Astrocyte (in vitro differentiated cells and primary cell): ENCODE measurements around the gene CASR. TPM values are rescaled to one million over a fixed set of nuclear protein-coding genes. Genes with fewer than 3 reads are reported as not detected.

ENCODE experiments used
- DNase-seq: peaks from one replicate; pipeline ENCODE4 v3.0.0-alpha.2; 2010; ENCODE audit warnings: low read depth
- FAIRE-seq: peaks from 2 replicates; lab custom pipeline; 2011; peaks lifted over from hg19 to GRCh38; lab: Jason Lieb, UNC
- H2AFZ ChIP-seq: 2 replicates; pipeline ENCODE4 v1.6.0; 2012; ENCODE audit warnings: low read depth, low read length, inconsistent platforms
- H3K27ac ChIP-seq: 2 replicates; pipeline ENCODE4 v1.5.1; 2011; ENCODE audit warnings: low read depth, low read length, inconsistent platforms
- H3K27me3 ChIP-seq: 2 replicates; pipeline ENCODE4 v1.6.0; 2011; ENCODE audit warnings: low read length, inconsistent platforms; ENCODE audit not compliant: insufficient read depth
- H3K36me3 ChIP-seq: 2 replicates; pipeline ENCODE4 v1.5.1; 2011; ENCODE audit warnings: low read length, inconsistent platforms; ENCODE audit not compliant: insufficient read depth
- H3K4me1 ChIP-seq: 2 replicates; pipeline ENCODE4 v1.5.1; 2011; ENCODE audit warnings: low read length, inconsistent platforms; ENCODE audit not compliant: insufficient read depth
- H3K4me2 ChIP-seq: 2 replicates; pipeline ENCODE4 v1.6.0; 2012; ENCODE audit warnings: low read length, inconsistent platforms
- H3K4me3 ChIP-seq: 2 replicates; pipeline ENCODE4 v1.5.1; 2011; ENCODE audit warnings: low read depth, mild to moderate bottlenecking, low read length, inconsistent platforms; ENCODE audit not compliant: insufficient read depth
- H3K79me2 ChIP-seq: 2 replicates; pipeline ENCODE4 v1.6.0; 2012; ENCODE audit warnings: mild to moderate bottlenecking, low read length, inconsistent platforms; ENCODE audit not compliant: insufficient read depth
- H3K9ac ChIP-seq: 2 replicates; pipeline ENCODE4 v1.6.0; 2012; ENCODE audit warnings: mild to moderate bottlenecking, low read length, inconsistent platforms
- H3K9me3 ChIP-seq: 2 replicates; pipeline ENCODE4 v1.5.1; 2012; ENCODE audit warnings: low read depth, mild to moderate bottlenecking, low read length, inconsistent platforms; ENCODE audit not compliant: insufficient read depth
- H4K20me1 ChIP-seq: 2 replicates; pipeline ENCODE4 v1.6.0; 2012; ENCODE audit warnings: low read length, inconsistent platforms; ENCODE audit not compliant: insufficient read depth
- H3K27ac Mint-ChIP-seq: one replicate; pipeline ENCODE4 v1.8.0; 2021; ENCODE audit warnings: mild to moderate bottlenecking, mixed read lengths; ENCODE audit not compliant: unreplicated experiment
- H3K27me3 Mint-ChIP-seq: one replicate; pipeline ENCODE4 v1.8.0; 2021; ENCODE audit warnings: low read depth, mixed read lengths; ENCODE audit not compliant: unreplicated experiment
- H3K36me3 Mint-ChIP-seq: one replicate; pipeline ENCODE4 v1.8.0; 2021; ENCODE audit warnings: low read depth, mixed read lengths; ENCODE audit not compliant: unreplicated experiment
- H3K4me1 Mint-ChIP-seq: one replicate; pipeline ENCODE4 v1.8.0; 2021; ENCODE audit warnings: low read depth, mixed read lengths; ENCODE audit not compliant: unreplicated experiment
- H3K4me3 Mint-ChIP-seq: one replicate; pipeline ENCODE4 v1.8.0; 2021; ENCODE audit warnings: mild to moderate bottlenecking, moderate library complexity, mixed read lengths; ENCODE audit not compliant: unreplicated experiment
- H3K9me3 Mint-ChIP-seq: one replicate; pipeline ENCODE4 v1.8.0; 2021; ENCODE audit warnings: mild to moderate bottlenecking, mixed read lengths; ENCODE audit not compliant: unreplicated experiment
- EZH2 ChIP-seq: IDR thresholded peaks from 2 replicates; pipeline ENCODE4 v1.6.1; 2012; ENCODE audit warnings: mild to moderate bottlenecking, low read length, inconsistent platforms; ENCODE audit not compliant: insufficient read depth
- total RNA-seq: library from RNA; stranded (reverse); gene quantifications from 2 replicates; pipeline ENCODE4 v1.2.1, GENCODE V29; 2021
- TF ChIP-seq, protein P1 (sequence below): IDR thresholded peaks from 2 replicates; pipeline ENCODE4 v1.5.1; 2011; ENCODE audit warnings: low read depth, mild to moderate bottlenecking, inconsistent platforms, low read length, moderate library complexity; ENCODE audit not compliant: insufficient read depth

The CASR gene
- total RNA-seq, 1 donor from 2014 or later, result not detected

DNA sequence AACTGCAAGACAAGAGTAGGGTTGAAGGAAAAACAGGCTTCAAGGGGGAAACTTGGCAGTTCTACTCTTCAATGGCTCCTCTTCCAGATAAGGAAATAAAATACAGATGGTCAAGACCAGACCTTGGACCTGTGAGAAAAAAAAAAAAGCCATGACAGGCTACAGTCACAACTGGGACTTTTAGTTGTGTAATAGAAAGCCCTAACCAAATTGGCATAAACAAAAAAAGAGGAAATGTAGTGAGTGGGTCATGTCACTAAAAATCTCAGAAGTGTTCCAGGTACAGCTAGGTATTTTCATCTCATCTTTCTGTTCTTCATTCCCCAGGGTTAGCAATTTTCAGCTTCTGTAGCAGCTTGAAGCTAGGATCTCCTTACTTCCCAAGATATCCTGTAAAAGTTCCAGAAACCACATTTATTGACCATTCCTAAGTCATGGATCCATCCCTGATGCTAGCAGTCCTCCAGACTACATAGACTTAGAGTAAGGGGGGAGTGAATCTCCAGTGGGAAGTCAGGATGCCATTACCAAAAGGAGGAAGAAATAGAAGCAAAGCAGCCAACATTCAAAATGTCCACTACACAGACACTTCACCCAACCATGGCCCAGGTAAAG, 80.6 kb downstream of the CASR start:
- Histone ChIP-seq H3K27me3 (peaks cover 8% of the 10 kb centered on the region), H3K27ac (no peak overlapping the region), H3K4me3 (no peak overlapping the region), H2AFZ (no peak overlapping the region), H3K79me2 (no peaks in the 10 kb centered on the region), H3K4me2 (no peak overlapping the region), H3K9me3 (no peaks in the 10 kb centered on the region), H3K9ac (no peak overlapping the region), H3K4me1 (no peaks in the 10 kb centered on the region), H3K36me3 (no peaks in the 10 kb centered on the region), H4K20me1 (no peaks in the 10 kb centered on the region)
- Mint-ChIP-seq H3K4me1 (peaks cover 6% of the 10 kb centered on the region), H3K36me3 (no peaks in the 10 kb centered on the region), H3K27me3 (peaks cover 8% of the 10 kb centered on the region), H3K9me3 (no peaks in the 10 kb centered on the region), H3K27ac (no peak overlapping the region), H3K4me3 (no peak overlapping the region)
- FAIRE-seq (no peak), DNase-seq (no peak)
- TF ChIP-seq, protein P1, sequence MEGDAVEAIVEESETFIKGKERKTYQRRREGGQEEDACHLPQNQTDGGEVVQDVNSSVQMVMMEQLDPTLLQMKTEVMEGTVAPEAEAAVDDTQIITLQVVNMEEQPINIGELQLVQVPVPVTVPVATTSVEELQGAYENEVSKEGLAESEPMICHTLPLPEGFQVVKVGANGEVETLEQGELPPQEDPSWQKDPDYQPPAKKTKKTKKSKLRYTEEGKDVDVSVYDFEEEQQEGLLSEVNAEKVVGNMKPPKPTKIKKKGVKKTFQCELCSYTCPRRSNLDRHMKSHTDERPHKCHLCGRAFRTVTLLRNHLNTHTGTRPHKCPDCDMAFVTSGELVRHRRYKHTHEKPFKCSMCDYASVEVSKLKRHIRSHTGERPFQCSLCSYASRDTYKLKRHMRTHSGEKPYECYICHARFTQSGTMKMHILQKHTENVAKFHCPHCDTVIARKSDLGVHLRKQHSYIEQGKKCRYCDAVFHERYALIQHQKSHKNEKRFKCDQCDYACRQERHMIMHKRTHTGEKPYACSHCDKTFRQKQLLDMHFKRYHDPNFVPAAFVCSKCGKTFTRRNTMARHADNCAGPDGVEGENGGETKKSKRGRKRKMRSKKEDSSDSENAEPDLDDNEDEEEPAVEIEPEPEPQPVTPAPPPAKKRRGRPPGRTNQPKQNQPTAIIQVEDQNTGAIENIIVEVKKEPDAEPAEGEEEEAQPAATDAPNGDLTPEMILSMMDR, result no peak
- TF ChIP-seq EZH2, result no peak

DNA sequence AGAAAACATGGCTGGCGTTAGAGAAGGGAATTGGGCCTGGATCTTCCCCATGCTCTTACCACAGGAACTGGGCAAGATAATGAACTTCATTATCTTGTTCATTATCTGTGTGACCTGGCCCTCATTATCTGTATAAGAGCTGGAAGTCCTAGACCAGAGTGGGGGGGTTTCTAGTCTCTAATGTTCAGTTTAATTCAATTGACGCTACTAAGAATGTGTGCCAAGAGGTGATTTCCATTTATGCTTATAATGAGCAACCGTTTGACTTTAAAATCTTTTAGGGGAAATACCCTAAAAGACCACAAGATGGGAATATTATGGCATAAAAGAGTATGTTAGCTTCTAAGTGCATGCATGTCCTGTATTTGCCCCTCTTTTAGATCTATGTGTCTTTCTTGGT, 82.5 kb downstream of the CASR start:
- peaks cover 5% of the 10 kb centered on the region for H3K27me3 Mint-ChIP-seq
- DNase-seq, result no peak
- no peak for FAIRE-seq
- Histone ChIP-seq H4K20me1 (no peaks in the 10 kb centered on the region), H3K36me3 (no peaks in the 10 kb centered on the region), H3K79me2 (no peaks in the 10 kb centered on the region), H3K4me1 (no peaks in the 10 kb centered on the region), H3K4me2 (no peak overlapping the region), H3K9me3 (no peaks in the 10 kb centered on the region), H2AFZ (no peak overlapping the region), H3K9ac (no peak overlapping the region), H3K27ac (no peak overlapping the region), H3K4me3 (no peak overlapping the region), H3K27me3 (peaks cover 8% of the 10 kb centered on the region)
- no peak overlapping the region for H3K27ac Mint-ChIP-seq
- peaks cover 10% of the 10 kb centered on the region for H3K4me1 Mint-ChIP-seq
- no peaks in the 10 kb centered on the region for H3K36me3 Mint-ChIP-seq
- H3K4me3 Mint-ChIP-seq, result no peak overlapping the region
- no peak for TF ChIP-seq EZH2
- TF ChIP-seq, protein P1, result no peak
- no peaks in the 10 kb centered on the region for H3K9me3 Mint-ChIP-seq

DNA sequence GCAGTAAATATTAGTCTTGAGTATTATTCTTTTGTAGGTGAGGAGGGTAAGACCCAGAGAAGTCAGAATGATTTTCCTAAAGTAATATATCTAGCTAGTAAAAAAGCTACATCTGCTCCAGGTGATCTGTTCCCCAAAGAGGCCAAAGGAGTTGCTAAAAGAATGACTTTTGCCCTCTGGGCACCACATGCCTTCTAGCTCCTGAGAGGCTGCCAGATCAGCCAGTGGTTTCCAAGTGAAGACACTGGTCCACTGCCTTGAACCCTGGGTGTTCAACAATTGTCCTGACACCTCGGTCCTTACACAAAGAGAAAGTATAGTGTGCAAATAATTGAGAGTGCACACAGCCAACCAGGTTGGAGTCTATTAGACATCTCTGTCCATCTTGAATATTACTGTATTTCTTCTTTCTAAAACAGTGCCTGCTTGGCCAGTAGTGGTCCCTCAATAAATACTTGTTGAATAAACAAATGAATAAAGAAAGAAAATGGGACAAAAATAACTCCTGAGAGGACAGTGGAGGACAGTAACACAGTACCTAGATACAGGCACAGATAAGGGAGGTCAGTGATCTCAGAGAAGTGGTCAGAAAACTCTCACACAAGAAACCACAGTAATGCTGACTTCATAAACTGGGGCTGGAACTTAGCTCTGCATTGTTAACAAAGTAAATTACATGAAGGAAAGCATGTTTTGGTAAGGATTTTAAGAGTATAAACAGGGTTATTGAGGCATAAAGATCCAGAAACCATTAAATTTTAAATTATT, 85.0 kb downstream of the CASR start:
- no peak for FAIRE-seq
- H3K27me3 Mint-ChIP-seq, result peaks cover 7% of the 10 kb centered on the region
- peaks cover 8% of the 10 kb centered on the region for H3K27me3 ChIP-seq

More for the DNA sequence above, 85.0 kb downstream of the CASR start:
- Mint-ChIP-seq H3K36me3 (no peaks in the 10 kb centered on the region), H3K4me1 (peaks cover 10% of the 10 kb centered on the region), H3K27ac (no peak overlapping the region), H3K4me3 (no peak overlapping the region), H3K9me3 (no peaks in the 10 kb centered on the region)
- no peak overlapping the region for H3K9ac ChIP-seq
- H4K20me1 ChIP-seq, result no peaks in the 10 kb centered on the region
- H3K27ac ChIP-seq, result no peak overlapping the region
- peak; percentile 6 for DNase-seq
- TF ChIP-seq, protein P1, result no peak
- no peak for TF ChIP-seq EZH2
- H3K79me2 ChIP-seq, result no peaks in the 10 kb centered on the region
- no peak overlapping the region for H2AFZ ChIP-seq
- no peaks in the 10 kb centered on the region for H3K9me3 ChIP-seq
- no peak overlapping the region for H3K4me2 ChIP-seq
- no peak overlapping the region for H3K4me3 ChIP-seq
- H3K4me1 ChIP-seq, result no peaks in the 10 kb centered on the region
- no peaks in the 10 kb centered on the region for H3K36me3 ChIP-seq
